Osteocyte (in vitro differentiated cells): ENCODE data around the gene MALL. TPM values are rescaled to one million over a fixed set of nuclear protein-coding genes. Genes with fewer than 3 reads are reported as not detected.
A peak's percentile ranks its signal among the peaks of the same experiment; 100 is the strongest.

Experiments used
- DNase-seq: peaks from one replicate; pipeline ENCODE4 v3.0.0; 2021; ENCODE audit warnings: mixed read lengths; ENCODE audit not compliant: unreplicated experiment; ENCODE audit errors: extremely low spot score
- H3K27ac Mint-ChIP-seq: one replicate; pipeline ENCODE4 v1.8.0; 2021; ENCODE audit warnings: mild to moderate bottlenecking, mixed read lengths; ENCODE audit not compliant: unreplicated experiment
- H3K27me3 Mint-ChIP-seq: one replicate; pipeline ENCODE4 v1.8.0; 2021; ENCODE audit warnings: mixed read lengths; ENCODE audit not compliant: unreplicated experiment
- H3K36me3 Mint-ChIP-seq: one replicate; pipeline ENCODE4 v1.8.0; 2021; ENCODE audit warnings: mixed read lengths; ENCODE audit not compliant: unreplicated experiment
- H3K4me1 Mint-ChIP-seq: one replicate; pipeline ENCODE4 v1.8.0; 2021; ENCODE audit warnings: mixed read lengths; ENCODE audit not compliant: unreplicated experiment
- H3K4me3 Mint-ChIP-seq: one replicate; pipeline ENCODE4 v1.8.0; 2021; ENCODE audit warnings: mild to moderate bottlenecking, moderate library complexity, mixed read lengths; ENCODE audit not compliant: unreplicated experiment
- H3K9me3 Mint-ChIP-seq: one replicate; pipeline ENCODE4 v1.8.0; 2021; ENCODE audit warnings: mixed read lengths; ENCODE audit not compliant: unreplicated experiment
- total RNA-seq: library from RNA; stranded (reverse); gene quantifications from 2 replicates; pipeline ENCODE4 v1.2.1, GENCODE V29; 2021
- TF ChIP-seq, protein P1 (sequence below): fragments of 200-600 bp; sonication (generic); IDR thresholded peaks from 2 replicates; pipeline ENCODE4 v1.5.0; 2021; ENCODE audit warnings: antibody characterized with exemption, mild to moderate bottlenecking, moderate library complexity

Gene MALL
- total RNA-seq, 1 donor from 2014 or later = 0.64 TPM

GRCh38 chr2:110149330-110150220, 34.0 kb upstream of the MALL start:
- Mint-ChIP-seq H3K36me3 (peaks cover 6% of the 10 kb centered on the region), H3K4me1 (peaks cover 12% of the 10 kb centered on the region), H3K27me3 (no peaks in the 10 kb centered on the region), H3K4me3 (no peak overlapping the region), H3K9me3 (peaks cover 10% of the 10 kb centered on the region), H3K27ac (peak overlapping the region; percentile 48)
- TF ChIP-seq, protein P1, sequence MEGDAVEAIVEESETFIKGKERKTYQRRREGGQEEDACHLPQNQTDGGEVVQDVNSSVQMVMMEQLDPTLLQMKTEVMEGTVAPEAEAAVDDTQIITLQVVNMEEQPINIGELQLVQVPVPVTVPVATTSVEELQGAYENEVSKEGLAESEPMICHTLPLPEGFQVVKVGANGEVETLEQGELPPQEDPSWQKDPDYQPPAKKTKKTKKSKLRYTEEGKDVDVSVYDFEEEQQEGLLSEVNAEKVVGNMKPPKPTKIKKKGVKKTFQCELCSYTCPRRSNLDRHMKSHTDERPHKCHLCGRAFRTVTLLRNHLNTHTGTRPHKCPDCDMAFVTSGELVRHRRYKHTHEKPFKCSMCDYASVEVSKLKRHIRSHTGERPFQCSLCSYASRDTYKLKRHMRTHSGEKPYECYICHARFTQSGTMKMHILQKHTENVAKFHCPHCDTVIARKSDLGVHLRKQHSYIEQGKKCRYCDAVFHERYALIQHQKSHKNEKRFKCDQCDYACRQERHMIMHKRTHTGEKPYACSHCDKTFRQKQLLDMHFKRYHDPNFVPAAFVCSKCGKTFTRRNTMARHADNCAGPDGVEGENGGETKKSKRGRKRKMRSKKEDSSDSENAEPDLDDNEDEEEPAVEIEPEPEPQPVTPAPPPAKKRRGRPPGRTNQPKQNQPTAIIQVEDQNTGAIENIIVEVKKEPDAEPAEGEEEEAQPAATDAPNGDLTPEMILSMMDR = no peak
- no peak for DNase-seq

DNA sequence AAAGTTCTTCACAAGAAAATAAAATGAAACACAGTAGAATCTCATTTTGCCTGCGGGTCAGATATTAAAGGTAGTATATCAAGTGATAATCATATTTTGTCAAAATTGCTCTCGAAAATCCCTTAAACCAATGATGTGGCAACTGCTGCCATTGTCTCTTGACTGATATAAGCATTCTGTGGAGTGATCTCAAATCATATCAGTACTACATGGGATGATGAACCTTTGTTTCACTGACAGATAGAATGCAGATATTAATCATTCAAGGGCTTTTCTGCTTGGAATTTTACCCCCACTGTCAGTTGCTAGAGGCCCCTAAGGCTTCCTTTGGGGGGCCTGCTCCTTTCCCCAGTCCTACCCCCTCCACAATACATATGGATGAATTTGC, 31.3 kb upstream of the MALL start:
- no peak overlapping the region for H3K27ac Mint-ChIP-seq
- TF ChIP-seq, protein P1 = no peak

GRCh38 chr2:110146183-110146944, 30.7 kb upstream of the MALL start:
- H3K9me3 Mint-ChIP-seq = peaks cover 3% of the 10 kb centered on the region
- H3K4me1 Mint-ChIP-seq = peaks cover 12% of the 10 kb centered on the region
- peaks cover 3% of the 10 kb centered on the region for H3K36me3 Mint-ChIP-seq

More for the DNA sequence above, 31.3 kb upstream of the MALL start:
- Mint-ChIP-seq H3K4me3 (no peak overlapping the region), H3K4me1 (peaks cover 12% of the 10 kb centered on the region), H3K9me3 (peaks cover 3% of the 10 kb centered on the region), H3K27me3 (no peaks in the 10 kb centered on the region), H3K36me3 (peaks cover 3% of the 10 kb centered on the region)
- no peak for DNase-seq

DNA sequence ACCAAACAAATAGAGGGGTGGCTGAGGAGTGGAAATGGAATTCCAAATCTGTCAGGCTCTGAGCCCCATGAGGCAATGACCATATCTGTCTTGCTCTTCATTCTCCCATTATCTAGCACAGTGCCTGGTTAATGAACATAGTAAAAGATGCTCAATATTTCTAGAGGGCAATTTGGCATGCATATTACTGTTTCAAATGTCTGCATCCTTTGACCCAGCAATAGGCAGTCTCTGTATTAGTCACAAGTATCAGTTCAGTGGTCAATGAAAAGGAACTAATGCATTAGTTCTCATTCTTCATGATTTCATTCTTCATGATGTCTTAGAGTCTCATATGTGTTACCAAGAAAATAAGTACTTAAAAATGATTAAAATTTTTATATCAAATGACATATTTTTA, 28.4 kb upstream of the MALL start:
- Mint-ChIP-seq H3K9me3 (peaks cover 3% of the 10 kb centered on the region), H3K27me3 (no peaks in the 10 kb centered on the region), H3K27ac (no peak overlapping the region), H3K4me1 (no peaks in the 10 kb centered on the region), H3K36me3 (peaks cover 3% of the 10 kb centered on the region), H3K4me3 (no peak overlapping the region)
- TF ChIP-seq, protein P1 = no peak
- DNase-seq = no peak

More at GRCh38 chr2:110146183-110146944, 30.7 kb upstream of the MALL start:
- TF ChIP-seq, protein P1 = no peak
- H3K4me3 Mint-ChIP-seq = no peak overlapping the region
- H3K27me3 Mint-ChIP-seq = no peaks in the 10 kb centered on the region
- no peak for DNase-seq
- H3K27ac Mint-ChIP-seq = no peak overlapping the region

DNA sequence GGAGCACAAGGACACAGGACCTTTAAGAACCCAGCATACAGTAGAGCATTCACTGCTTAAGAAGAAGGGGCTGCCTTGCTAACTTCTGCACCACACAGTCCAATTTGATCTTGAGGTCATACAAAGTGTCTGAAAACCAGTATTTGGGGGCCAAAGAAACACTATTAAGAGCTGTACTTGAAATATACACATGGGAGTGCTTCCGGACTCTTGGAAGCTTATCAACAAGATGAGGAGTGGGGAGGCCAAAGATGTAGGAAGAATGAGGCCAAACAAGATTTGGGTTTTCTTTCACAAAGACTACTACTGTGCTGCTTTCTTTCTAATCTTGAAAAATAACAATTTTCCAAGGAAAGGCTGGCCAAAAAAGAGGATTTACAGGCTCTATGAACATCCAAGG, 24.8 kb upstream of the MALL start:
- Mint-ChIP-seq H3K4me3 (no peak overlapping the region), H3K27me3 (no peaks in the 10 kb centered on the region), H3K36me3 (peaks cover 2% of the 10 kb centered on the region), H3K27ac (no peak overlapping the region), H3K4me1 (no peaks in the 10 kb centered on the region), H3K9me3 (no peaks in the 10 kb centered on the region)
- no peak for DNase-seq
- TF ChIP-seq, protein P1 = no peak
